ENCODE data around the gene YIPF1.

YIPF1 gene

DNA sequence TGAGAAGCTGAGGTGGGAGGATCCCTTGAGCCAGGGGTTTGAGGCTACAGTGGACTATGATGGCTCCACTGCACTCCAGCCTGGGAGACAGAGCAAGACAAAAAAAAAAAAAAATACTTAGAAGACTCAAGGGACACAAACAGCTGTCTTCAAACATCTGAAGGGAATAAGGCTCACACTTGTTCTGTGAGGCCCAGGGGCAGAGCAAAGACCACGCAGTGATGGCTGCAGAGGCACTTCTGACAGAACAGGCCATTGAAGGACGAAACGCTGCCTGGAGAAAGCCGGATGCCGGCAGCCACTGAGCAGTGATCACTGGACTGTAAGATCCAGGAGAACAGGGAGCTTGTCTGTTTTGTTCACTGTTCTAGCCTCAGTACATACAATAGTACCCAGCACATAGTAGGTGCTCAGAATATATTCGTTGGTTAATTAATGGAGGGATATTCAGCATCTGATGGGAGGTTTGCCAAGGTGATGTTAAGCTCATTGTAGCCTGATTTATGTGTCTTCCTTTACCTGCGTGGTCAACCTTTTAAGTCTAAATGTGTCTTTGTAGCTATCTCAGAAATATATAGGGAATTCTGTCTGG is 39.4 kb downstream of the YIPF1 start:
- no peak for DNase-seq
- Mint-ChIP-seq H3K27me3 (ENCODE audit: low read depth, poor library complexity) (peaks cover 3% of the 10 kb centered on the region), H3K4me1 (peaks cover 13% of the 10 kb centered on the region), H3K4me3 (no peak overlapping the region), H3K27ac (peak overlapping the region; percentile 66), H3K36me3 (ENCODE audit: low read depth) (peaks cover 52% of the 10 kb centered on the region), H3K9me3 (peaks cover 12% of the 10 kb centered on the region)
- TF ChIP-seq, protein P1, sequence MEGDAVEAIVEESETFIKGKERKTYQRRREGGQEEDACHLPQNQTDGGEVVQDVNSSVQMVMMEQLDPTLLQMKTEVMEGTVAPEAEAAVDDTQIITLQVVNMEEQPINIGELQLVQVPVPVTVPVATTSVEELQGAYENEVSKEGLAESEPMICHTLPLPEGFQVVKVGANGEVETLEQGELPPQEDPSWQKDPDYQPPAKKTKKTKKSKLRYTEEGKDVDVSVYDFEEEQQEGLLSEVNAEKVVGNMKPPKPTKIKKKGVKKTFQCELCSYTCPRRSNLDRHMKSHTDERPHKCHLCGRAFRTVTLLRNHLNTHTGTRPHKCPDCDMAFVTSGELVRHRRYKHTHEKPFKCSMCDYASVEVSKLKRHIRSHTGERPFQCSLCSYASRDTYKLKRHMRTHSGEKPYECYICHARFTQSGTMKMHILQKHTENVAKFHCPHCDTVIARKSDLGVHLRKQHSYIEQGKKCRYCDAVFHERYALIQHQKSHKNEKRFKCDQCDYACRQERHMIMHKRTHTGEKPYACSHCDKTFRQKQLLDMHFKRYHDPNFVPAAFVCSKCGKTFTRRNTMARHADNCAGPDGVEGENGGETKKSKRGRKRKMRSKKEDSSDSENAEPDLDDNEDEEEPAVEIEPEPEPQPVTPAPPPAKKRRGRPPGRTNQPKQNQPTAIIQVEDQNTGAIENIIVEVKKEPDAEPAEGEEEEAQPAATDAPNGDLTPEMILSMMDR (IDR thresholded peaks at IDR 0.05): no peak

DNA sequence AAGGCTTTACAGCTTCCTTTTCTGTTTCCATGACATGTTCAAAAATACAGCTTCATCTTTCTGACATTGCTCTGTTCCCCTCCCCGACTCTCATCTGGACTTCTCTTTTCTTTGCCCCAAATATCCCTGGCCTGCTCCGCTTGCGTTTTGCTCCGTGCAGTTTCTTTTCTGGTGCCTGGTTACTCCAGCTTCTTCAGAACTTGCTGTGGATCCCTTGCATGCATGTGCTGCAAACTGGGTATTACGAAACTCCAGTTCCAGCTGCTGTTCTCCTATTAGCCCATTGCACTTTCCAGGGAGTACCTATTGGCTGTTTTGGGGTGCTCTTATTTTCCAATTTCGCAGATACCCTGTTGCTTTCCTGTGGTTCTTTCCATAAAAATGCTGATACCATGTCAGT is 41.6 kb downstream of the YIPF1 start:
- H3K27ac Mint-ChIP-seq: no peak overlapping the region
- TF ChIP-seq, protein P1 (IDR thresholded peaks at IDR 0.05): no peak
- H3K4me3 Mint-ChIP-seq: no peak overlapping the region
- H3K27me3 Mint-ChIP-seq (ENCODE audit: low read depth, poor library complexity): peaks cover 3% of the 10 kb centered on the region
- DNase-seq: no peak
- H3K4me1 Mint-ChIP-seq: peaks cover 13% of the 10 kb centered on the region
- peaks cover 25% of the 10 kb centered on the region for H3K9me3 Mint-ChIP-seq
- peaks cover 42% of the 10 kb centered on the region for H3K36me3 Mint-ChIP-seq (ENCODE audit: low read depth)

DNA sequence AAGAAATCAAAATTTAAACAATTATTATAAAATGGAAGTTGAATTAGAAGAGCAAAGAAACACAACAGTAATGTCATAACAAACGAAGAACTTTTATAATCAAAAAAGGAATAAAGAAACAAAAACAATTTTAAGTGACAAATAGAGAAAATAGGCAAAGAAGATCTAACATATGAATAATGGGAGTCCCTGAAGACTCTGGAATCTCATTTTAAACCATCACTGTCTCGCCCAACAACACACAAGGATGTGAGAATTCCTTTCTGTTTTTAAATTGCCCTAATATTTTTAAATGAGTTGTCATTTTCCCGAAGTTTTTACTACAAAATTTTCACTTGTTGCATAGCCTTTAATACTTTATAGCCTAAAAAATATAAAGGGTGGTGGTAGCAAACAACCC is 47.2 kb downstream of the YIPF1 start:
- no peak overlapping the region for H3K4me3 Mint-ChIP-seq
- H3K9me3 Mint-ChIP-seq: peaks cover 43% of the 10 kb centered on the region
- no peak overlapping the region for H3K27ac Mint-ChIP-seq
- TF ChIP-seq, protein P1 (IDR thresholded peaks at IDR 0.05): no peak
- no peak for DNase-seq
- peaks cover 4% of the 10 kb centered on the region for H3K36me3 Mint-ChIP-seq (ENCODE audit: low read depth)
- H3K4me1 Mint-ChIP-seq: peaks cover 5% of the 10 kb centered on the region
- peaks cover 10% of the 10 kb centered on the region for H3K27me3 Mint-ChIP-seq (ENCODE audit: low read depth, poor library complexity)

DNA sequence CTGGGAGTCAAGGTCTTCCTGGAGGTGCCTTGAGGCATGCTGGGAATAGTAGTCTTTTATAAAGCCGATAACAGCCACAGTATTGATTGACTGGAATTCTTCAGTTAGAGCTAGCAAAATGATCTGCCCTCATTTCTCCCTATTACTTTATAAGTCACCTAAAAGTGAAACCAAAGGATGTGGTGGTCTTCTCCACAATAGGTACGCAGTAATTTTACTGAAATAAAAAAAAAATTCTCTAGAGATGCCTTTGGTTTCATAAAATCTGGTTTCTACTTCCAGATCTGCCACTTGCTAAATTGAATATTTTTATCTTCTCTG is 51.0 kb downstream of the YIPF1 start:
- no peak overlapping the region for H3K27ac Mint-ChIP-seq
- H3K4me3 Mint-ChIP-seq: peak overlapping the region; percentile 99
- H3K4me1 Mint-ChIP-seq: peaks cover 20% of the 10 kb centered on the region
- DNase-seq: no peak
- TF ChIP-seq, protein P1 (IDR thresholded peaks at IDR 0.05): no peak
- peaks cover 10% of the 10 kb centered on the region for H3K27me3 Mint-ChIP-seq (ENCODE audit: low read depth, poor library complexity)
- H3K36me3 Mint-ChIP-seq (ENCODE audit: low read depth): peaks cover 28% of the 10 kb centered on the region
- H3K9me3 Mint-ChIP-seq: peaks cover 31% of the 10 kb centered on the region

DNA sequence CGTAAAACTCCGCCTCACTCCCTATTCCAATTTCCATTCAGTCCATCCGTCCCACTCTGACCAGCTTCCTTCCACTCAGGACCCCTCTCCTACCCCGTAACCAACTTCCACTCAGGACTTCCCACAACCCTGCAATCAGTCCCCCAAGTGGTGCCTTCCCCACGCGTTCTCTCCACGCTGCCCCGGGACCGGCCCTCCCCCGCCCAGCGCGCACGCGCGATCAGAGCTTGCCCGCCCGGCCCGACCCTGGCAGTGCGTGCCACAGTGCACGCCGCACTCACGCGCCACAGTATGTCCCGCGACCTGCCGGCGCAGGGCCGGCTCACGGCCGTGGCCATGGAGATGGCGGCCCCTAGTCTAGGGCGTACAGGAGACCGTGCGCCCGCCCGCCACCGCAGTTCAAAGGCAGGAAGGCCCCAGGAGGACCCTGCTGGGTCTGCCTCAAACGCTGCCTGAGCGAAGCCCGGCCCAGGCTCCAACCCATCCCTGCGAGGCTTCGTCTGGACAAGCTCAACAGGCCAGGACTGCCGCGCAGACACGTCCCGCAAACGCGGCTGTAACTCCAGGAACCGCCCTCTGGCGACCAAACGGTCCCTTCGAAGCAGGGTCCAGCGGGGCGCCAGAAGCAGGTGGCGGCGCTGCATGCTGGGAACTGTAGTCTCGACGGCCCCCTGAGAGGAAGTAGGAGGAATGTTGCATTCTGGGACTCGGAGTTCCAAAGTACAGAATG is 51.5 kb downstream of the YIPF1 start, which contains the start of gene NDC1:
Gene NDC1, minus strand, starts transcription at position 373 of the 730 bp plus-strand sequence. Its CDS starts 35 bp downstream, at position 338.
- Mint-ChIP-seq H3K36me3 (ENCODE audit: low read depth) (peaks cover 33% of the 10 kb centered on the region), H3K27ac (peak within 1 kb of the TSS; percentile 100), H3K9me3 (peaks cover 26% of the 10 kb centered on the region), H3K4me1 (peaks cover 20% of the 10 kb centered on the region), H3K4me3 (peak within 1 kb of the TSS; percentile 99), H3K27me3 (ENCODE audit: low read depth, poor library complexity) (peaks cover 7% of the 10 kb centered on the region)
- TF ChIP-seq, protein P1 (IDR thresholded peaks at IDR 0.05): no peak
- peak; percentile 90 for DNase-seq

DNA sequence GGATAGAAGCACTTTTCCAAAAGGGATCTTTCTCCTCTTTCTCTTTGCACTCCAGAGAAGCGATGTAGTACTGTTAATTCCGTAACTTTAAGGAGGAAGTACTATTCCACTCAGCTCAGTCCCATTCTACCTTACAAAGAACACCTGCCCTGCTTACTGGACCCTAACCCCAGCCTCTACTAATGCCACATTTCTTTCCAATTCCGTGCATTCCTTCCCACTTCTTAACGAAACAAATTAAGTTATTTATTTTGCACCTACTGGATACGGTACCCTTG is 52.0 kb downstream of the YIPF1 start:
- DNase-seq: no peak
- Mint-ChIP-seq H3K9me3 (peaks cover 24% of the 10 kb centered on the region), H3K27ac (peak overlapping the region; percentile 56), H3K27me3 (ENCODE audit: low read depth, poor library complexity) (peaks cover 7% of the 10 kb centered on the region), H3K4me3 (peak overlapping the region; percentile 99), H3K36me3 (ENCODE audit: low read depth) (peaks cover 35% of the 10 kb centered on the region), H3K4me1 (peaks cover 20% of the 10 kb centered on the region)
- TF ChIP-seq, protein P1 (IDR thresholded peaks at IDR 0.05): no peak

Data from nephron progenitor cell (in vitro differentiated cells).